ENCODE measurements around the gene WDFY4.

Gene WDFY4

DNA sequence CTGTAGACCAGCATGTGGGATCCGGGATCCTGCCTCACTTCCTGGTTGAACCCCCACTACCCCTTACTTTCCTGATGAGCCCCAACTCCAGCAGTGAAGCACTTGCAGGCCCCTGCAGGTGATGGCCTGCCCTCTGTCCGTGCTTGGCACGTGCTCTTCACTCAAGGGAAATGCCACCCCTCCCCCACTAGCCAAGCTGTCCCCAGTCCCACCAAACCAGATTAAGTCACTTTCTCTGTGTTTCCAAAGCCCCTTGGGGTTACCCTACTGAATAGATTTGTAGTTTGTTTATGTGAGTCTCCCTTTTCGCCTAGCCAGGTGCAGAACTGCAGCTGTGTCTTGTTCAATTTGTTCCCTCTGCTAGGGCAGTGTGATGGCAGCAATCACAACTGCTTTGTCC lies 121.7 kb downstream of the WDFY4 start:
- Histone ChIP-seq H3K27me3 (ENCODE audit: low read length) (no peaks in the 10 kb centered on the region), H3K36me3 (ENCODE audit: low read length) (peaks cover 14% of the 10 kb centered on the region), H3K79me2 (ENCODE audit: insufficient read depth, low read length) (no peaks in the 10 kb centered on the region), H3K9ac (ENCODE audit: low read length) (no peak overlapping the region), H3K27ac (ENCODE audit: low read depth, low read length) (no peak overlapping the region), H2AFZ (ENCODE audit: low read depth, low read length, severe bottlenecking) (no peak overlapping the region), H4K20me1 (ENCODE audit: low read depth, low read length) (no peaks in the 10 kb centered on the region), H3K9me3 (ENCODE audit: insufficient read depth, low read length) (no peaks in the 10 kb centered on the region), H3K4me2 (ENCODE audit: low read depth, low read length, poor library complexity, severe bottlenecking) (no peak overlapping the region), H3K9me2 (replicated peaks; ENCODE audit: insufficient read depth, low read length) (no peaks in the 10 kb centered on the region), H3F3A (ENCODE audit: insufficient read depth) (no peaks in the 10 kb centered on the region), H3K4me3 (ENCODE audit: insufficient read depth, low read length, poor library complexity, severe bottlenecking) (no peak overlapping the region)
- TF ChIP-seq, protein P1, sequence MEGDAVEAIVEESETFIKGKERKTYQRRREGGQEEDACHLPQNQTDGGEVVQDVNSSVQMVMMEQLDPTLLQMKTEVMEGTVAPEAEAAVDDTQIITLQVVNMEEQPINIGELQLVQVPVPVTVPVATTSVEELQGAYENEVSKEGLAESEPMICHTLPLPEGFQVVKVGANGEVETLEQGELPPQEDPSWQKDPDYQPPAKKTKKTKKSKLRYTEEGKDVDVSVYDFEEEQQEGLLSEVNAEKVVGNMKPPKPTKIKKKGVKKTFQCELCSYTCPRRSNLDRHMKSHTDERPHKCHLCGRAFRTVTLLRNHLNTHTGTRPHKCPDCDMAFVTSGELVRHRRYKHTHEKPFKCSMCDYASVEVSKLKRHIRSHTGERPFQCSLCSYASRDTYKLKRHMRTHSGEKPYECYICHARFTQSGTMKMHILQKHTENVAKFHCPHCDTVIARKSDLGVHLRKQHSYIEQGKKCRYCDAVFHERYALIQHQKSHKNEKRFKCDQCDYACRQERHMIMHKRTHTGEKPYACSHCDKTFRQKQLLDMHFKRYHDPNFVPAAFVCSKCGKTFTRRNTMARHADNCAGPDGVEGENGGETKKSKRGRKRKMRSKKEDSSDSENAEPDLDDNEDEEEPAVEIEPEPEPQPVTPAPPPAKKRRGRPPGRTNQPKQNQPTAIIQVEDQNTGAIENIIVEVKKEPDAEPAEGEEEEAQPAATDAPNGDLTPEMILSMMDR (IDR thresholded peaks at IDR 0.05; ENCODE audit: insufficient read depth, low read length, poor library complexity, severe bottlenecking): no peak
- TF ChIP-seq EZH2phosphoT487 (conservative IDR thresholded peaks at IDR 0.05; ENCODE audit: low read length): no peak

- Histone ChIP-seq H3K9me2 (replicated peaks; ENCODE audit: insufficient read depth, low read length) (no peaks in the 10 kb centered on the region), H4K20me1 (ENCODE audit: low read depth, low read length) (no peaks in the 10 kb centered on the region), H3K27ac (ENCODE audit: low read depth, low read length) (no peak overlapping the region), H3K4me2 (ENCODE audit: low read depth, low read length, poor library complexity, severe bottlenecking) (no peak overlapping the region), H3F3A (ENCODE audit: insufficient read depth) (no peaks in the 10 kb centered on the region), H3K4me3 (ENCODE audit: insufficient read depth, low read length, poor library complexity, severe bottlenecking) (no peak overlapping the region), H3K79me2 (ENCODE audit: insufficient read depth, low read length) (no peaks in the 10 kb centered on the region), H3K36me3 (ENCODE audit: low read length) (peaks cover 17% of the 10 kb centered on the region), H2AFZ (ENCODE audit: low read depth, low read length, severe bottlenecking) (no peak overlapping the region), H3K9me3 (ENCODE audit: insufficient read depth, low read length) (no peaks in the 10 kb centered on the region), H3K9ac (ENCODE audit: low read length) (no peak overlapping the region), H3K27me3 (ENCODE audit: low read length) (no peaks in the 10 kb centered on the region)
- TF ChIP-seq EZH2phosphoT487 (conservative IDR thresholded peaks at IDR 0.05; ENCODE audit: low read length): no peak
- TF ChIP-seq, protein P1 (IDR thresholded peaks at IDR 0.05; ENCODE audit: insufficient read depth, low read length, poor library complexity, severe bottlenecking): no peak
Measured at GRCh38 chr10:48807791-48808470, 123.3 kb downstream of the WDFY4 start.

DNA sequence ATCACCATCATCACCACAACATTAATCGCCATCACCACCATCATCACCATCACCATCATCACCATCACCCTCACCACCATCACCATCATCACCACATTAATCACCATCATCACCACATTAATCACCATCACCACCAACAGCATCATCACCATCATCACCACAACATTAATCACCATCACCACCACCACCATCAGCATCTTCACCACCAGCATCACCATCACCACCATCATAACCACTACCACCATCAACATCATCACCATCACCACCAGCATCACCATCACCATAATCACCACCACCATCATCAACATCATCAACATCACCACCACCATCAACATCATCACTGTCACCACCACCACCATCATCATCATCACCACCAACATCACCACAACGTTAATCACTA lies 124.6 kb downstream of the WDFY4 start:
- no peak overlapping the region for H3K4me3 ChIP-seq (ENCODE audit: insufficient read depth, low read length, poor library complexity, severe bottlenecking)
- H3K9ac ChIP-seq (ENCODE audit: low read length): no peak overlapping the region
- H3K9me2 ChIP-seq (replicated peaks; ENCODE audit: insufficient read depth, low read length): no peaks in the 10 kb centered on the region
- no peaks in the 10 kb centered on the region for H4K20me1 ChIP-seq (ENCODE audit: low read depth, low read length)
- no peaks in the 10 kb centered on the region for H3F3A ChIP-seq (ENCODE audit: insufficient read depth)
- H3K4me2 ChIP-seq (ENCODE audit: low read depth, low read length, poor library complexity, severe bottlenecking): no peak overlapping the region
- no peak overlapping the region for H2AFZ ChIP-seq (ENCODE audit: low read depth, low read length, severe bottlenecking)
- H3K27ac ChIP-seq (ENCODE audit: low read depth, low read length): no peak overlapping the region
- peaks cover 18% of the 10 kb centered on the region for H3K36me3 ChIP-seq (ENCODE audit: low read length)
- no peaks in the 10 kb centered on the region for H3K9me3 ChIP-seq (ENCODE audit: insufficient read depth, low read length)
- no peaks in the 10 kb centered on the region for H3K79me2 ChIP-seq (ENCODE audit: insufficient read depth, low read length)
- no peak for TF ChIP-seq EZH2phosphoT487 (conservative IDR thresholded peaks at IDR 0.05; ENCODE audit: low read length)
- TF ChIP-seq, protein P1 (IDR thresholded peaks at IDR 0.05; ENCODE audit: insufficient read depth, low read length, poor library complexity, severe bottlenecking): no peak
- H3K27me3 ChIP-seq (ENCODE audit: low read length): no peaks in the 10 kb centered on the region
